SK-N-MC (cell line): ENCODE measurements around the gene LYRM7.

Source experiments
- DNase-seq: peaks from one replicate; pipeline ENCODE4 v3.0.0-alpha.2; 2011; ENCODE audit warnings: low read depth, low spot score
- H3K27ac ChIP-seq: fragments of 200-600 bp; sonication (generic); 2 replicates; pipeline ENCODE4 v1.5.1; 2016; ENCODE audit warnings: mixed run types
- H3K36me3 ChIP-seq: fragments of 200-600 bp; sonication (generic); 2 replicates; pipeline ENCODE4 v1.6.1; 2017; ENCODE audit warnings: antibody characterized with exemption, low read length, mixed read lengths; ENCODE audit not compliant: insufficient read depth
- H3K4me3 ChIP-seq: fragments of 200-600 bp; sonication (generic); 2 replicates; pipeline ENCODE4 v1.5.1; 2016
- H3K9ac ChIP-seq: fragments of 200-600 bp; sonication (generic); 2 replicates; pipeline ENCODE4 v1.8.0; 2017; ENCODE audit warnings: mixed run types, mixed read lengths; ENCODE audit not compliant: insufficient read length
- H3K9me3 ChIP-seq: fragments of 200-600 bp; sonication (generic); 2 replicates; pipeline ENCODE4 v1.6.1; 2017; ENCODE audit warnings: low read depth, mild to moderate bottlenecking, antibody characterized with exemption, low read length, moderate library complexity, mixed read lengths
- EZH2 ChIP-seq: fragments of 200-600 bp; sonication (generic); IDR thresholded peaks from one replicate; pipeline ENCODE4 v1.6.1; 2017; ENCODE audit warnings: antibody characterized with exemption
- FOXP2 ChIP-seq: optimal IDR thresholded peaks from 2 replicates; pipeline ENCODE3; 2011; ENCODE audit warnings: mild to moderate bottlenecking, moderate library complexity; ENCODE audit not compliant: insufficient read depth; ENCODE audit errors: extremely low read length, control extremely low read depth
- POLR2AphosphoS5 ChIP-seq: IDR thresholded peaks from 2 replicates; pipeline ENCODE4 v1.6.1; 2012; ENCODE audit warnings: mild to moderate bottlenecking, low read depth, low read length, borderline replicate concordance

The LYRM7 gene

DNA sequence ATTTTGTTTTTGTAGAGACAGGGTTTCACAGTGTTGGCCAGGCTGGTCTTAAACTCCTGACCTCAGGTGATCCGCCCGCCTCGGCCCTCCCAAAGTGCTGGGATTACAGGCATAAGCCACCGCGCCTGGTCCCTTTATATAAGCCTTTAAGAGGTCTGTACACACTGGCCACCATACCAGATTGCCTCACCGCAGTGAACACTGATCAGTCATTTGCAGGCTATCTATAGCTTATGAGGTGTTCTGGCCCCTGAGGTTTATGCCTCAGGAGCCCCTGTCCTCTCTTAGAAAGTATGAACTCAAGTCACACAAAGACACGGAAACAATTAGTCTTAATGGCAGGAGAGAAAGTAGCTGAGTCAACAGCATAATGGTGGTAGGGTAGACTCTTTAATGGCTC, 20.3 kb upstream of the LYRM7 start:
- H3K9ac ChIP-seq = no peak overlapping the region
- H3K27ac ChIP-seq = no peak overlapping the region
- H3K36me3 ChIP-seq = no peaks in the 10 kb centered on the region
- TF ChIP-seq EZH2 = no peak
- TF ChIP-seq POLR2AphosphoS5 = no peak
- TF ChIP-seq FOXP2 = no peak
- no peak for DNase-seq
- H3K4me3 ChIP-seq = no peak overlapping the region
- H3K9me3 ChIP-seq = no peaks in the 10 kb centered on the region

DNA sequence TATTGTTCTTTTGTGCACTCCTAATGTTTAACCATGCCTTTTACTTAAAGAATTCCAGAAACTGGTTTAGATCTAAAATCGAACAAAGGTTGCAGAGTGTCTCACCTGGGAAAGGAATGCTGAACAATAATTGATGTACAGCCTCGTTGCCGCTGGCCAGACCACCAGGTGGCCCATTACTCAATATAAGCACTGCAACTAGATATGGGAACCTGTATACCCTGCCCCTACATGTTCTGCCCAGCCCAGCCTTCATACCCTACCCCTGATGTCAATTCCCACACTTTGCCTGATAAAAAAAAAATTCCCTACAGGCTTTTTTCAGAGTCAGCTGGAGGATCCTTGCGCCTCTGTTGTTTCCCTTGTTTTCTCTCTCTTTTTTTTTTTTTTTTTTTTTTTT, 19.5 kb upstream of the LYRM7 start:
- Histone ChIP-seq H3K9me3 (no peaks in the 10 kb centered on the region), H3K36me3 (no peaks in the 10 kb centered on the region), H3K9ac (no peak overlapping the region), H3K27ac (no peak overlapping the region), H3K4me3 (no peak overlapping the region)
- TF ChIP-seq POLR2AphosphoS5 = no peak
- no peak for TF ChIP-seq EZH2
- no peak for TF ChIP-seq FOXP2
- DNase-seq = no peak

- TF ChIP-seq EZH2 = no peak
- TF ChIP-seq FOXP2 = no peak
- no peak for TF ChIP-seq POLR2AphosphoS5
- H3K36me3 ChIP-seq = peaks cover 49% of the 10 kb centered on the region
Measured at GRCh38 chr5:131156385-131156784, 14.4 kb upstream of the LYRM7 start.

DNA sequence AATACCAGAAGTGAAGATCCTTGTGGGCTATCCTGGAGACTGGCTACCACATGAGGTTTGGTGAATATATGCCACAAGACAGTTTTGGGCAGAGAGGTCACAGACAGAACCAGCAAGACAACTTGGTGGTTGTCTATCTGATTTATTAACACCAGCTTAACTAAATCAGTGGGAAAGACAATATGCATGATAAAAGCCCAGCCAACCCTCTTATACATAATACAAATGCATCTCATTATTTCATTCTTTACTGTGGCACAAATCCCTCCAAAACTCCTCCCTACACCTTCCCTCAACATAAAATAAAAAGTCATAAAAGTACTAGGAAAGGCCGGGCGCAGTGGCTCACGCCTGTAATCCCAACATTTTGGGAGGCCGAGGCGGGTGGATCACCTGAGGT, 13.8 kb upstream of the LYRM7 start:
- TF ChIP-seq POLR2AphosphoS5 = no peak
- no peak for TF ChIP-seq EZH2
- TF ChIP-seq FOXP2 = no peak
- Histone ChIP-seq H3K9ac (no peak overlapping the region), H3K4me3 (no peak overlapping the region), H3K9me3 (no peaks in the 10 kb centered on the region), H3K27ac (no peak overlapping the region; the same call in 1 of the 2 replicates), H3K36me3 (peaks cover 55% of the 10 kb centered on the region)
- DNase-seq = no peak

More at GRCh38 chr5:131156385-131156784, 14.4 kb upstream of the LYRM7 start:
- no peak overlapping the region for H3K9ac ChIP-seq
- H3K4me3 ChIP-seq = no peak overlapping the region
- H3K9me3 ChIP-seq = no peaks in the 10 kb centered on the region
- no peak overlapping the region for H3K27ac ChIP-seq
- DNase-seq = no peak

GRCh38 chr5:131160134-131160533, 10.6 kb upstream of the LYRM7 start:
- TF ChIP-seq EZH2 (no peak), FOXP2 (no peak), POLR2AphosphoS5 (no peak)
- peaks cover 72% of the 10 kb centered on the region for H3K36me3 ChIP-seq

DNA sequence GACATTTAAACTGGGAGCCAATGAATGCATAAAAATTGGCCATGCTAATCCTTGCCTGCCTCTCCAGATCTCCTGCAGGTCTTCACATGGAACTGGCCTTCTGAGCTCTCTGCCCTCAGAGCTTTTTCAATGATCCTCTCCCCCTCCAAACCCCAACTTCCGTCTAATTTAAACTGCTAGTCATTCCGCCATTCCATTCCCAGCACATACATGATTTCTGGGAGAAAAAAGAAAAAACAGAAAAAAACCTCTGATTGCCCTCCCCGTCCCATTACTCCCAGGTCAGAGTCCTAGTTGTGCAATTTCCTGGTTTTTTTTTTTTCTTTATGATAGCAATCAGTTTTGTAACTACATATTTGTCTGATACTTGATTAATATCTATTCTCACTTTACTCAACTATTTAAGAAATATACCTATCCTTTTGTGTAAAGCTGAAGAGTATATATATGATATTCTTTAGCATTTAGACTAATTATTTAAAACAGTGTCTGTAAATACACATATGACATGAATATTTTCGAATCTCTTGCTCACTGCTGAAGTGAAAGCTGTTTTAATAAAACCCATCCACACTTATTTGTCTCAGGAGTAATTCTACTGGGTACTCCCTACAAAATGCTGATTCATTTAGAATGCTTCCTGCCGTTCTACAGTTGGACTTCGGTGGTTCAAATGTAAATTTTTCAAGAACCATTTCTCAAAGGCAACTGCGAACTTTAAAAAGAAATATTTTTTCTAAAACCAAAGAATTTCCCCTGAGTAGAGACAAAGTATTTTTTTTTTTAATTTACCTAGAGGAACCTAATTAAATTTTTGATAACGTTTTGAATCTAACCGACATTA, 7.2 kb upstream of the LYRM7 start:
- peak overlapping the region; percentile 92 for H3K27ac ChIP-seq
- no peaks in the 10 kb centered on the region for H3K9me3 ChIP-seq
- peaks cover 52% of the 10 kb centered on the region for H3K36me3 ChIP-seq
- TF ChIP-seq FOXP2 (no peak), EZH2 (no peak), POLR2AphosphoS5 (no peak)
- peak overlapping the region; percentile 97 for H3K9ac ChIP-seq
- no peak for DNase-seq
- peak overlapping the region; percentile 87 for H3K4me3 ChIP-seq

More at GRCh38 chr5:131160134-131160533, 10.6 kb upstream of the LYRM7 start:
- Histone ChIP-seq H3K9ac (no peak overlapping the region), H3K9me3 (no peaks in the 10 kb centered on the region), H3K27ac (peak overlapping the region; percentile 61), H3K4me3 (no peak overlapping the region)
- DNase-seq = no peak

DNA sequence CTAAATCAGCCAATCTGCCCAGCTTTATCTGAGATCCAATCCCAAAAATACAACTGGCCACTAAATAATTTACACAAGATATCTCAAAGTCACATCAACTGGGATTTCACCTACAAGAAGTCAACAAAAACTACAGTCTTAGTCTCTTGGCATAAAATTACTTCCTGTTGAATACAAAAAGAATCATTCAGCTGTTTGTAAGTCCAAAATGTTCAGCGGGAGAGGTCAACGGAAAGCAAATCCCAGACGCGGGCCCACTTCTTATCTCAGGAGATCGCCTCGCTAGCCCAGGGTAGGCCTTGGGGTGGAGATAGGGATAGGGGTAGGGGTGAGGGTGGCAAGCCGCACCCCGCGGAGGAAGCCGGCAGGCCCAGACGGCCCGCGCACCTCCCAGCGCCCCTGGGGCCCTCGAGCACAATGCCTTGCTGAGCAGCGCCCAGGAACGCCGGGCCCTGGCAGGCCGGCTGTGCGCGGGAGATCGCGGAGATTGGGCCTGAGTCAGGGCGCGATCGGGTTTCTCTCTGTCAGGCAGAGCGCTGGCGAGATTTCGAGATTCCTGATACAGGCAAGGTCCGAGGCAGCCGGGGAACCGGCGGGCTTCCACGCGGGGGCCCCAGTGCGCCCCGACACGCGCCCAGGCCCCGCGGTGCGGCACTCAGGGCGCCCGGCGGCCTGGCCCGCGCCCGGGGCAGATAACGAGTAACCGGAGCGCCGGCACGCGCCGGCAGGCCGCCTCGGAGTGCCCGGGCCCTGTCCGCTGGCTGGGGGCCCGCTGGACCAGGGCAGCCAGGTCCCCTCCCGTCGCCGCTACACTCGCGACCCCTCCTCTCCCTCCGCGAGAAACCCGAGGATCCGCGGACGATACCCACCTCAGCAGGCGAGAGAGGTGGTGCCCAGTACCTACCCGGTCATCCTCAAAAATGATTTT, 6.3 kb upstream of the LYRM7 start:
- Histone ChIP-seq H3K9me3 (no peaks in the 10 kb centered on the region), H3K36me3 (peaks cover 42% of the 10 kb centered on the region), H3K9ac (peak overlapping the region; percentile 97), H3K27ac (peak overlapping the region; percentile 92), H3K4me3 (peak overlapping the region; percentile 87)
- TF ChIP-seq POLR2AphosphoS5 = 0 out of 2 replicates have a peak, but pooled peaks have one; percentile 2
- TF ChIP-seq EZH2 = no peak
- no peak for TF ChIP-seq FOXP2
- DNase-seq = no peak

DNA sequence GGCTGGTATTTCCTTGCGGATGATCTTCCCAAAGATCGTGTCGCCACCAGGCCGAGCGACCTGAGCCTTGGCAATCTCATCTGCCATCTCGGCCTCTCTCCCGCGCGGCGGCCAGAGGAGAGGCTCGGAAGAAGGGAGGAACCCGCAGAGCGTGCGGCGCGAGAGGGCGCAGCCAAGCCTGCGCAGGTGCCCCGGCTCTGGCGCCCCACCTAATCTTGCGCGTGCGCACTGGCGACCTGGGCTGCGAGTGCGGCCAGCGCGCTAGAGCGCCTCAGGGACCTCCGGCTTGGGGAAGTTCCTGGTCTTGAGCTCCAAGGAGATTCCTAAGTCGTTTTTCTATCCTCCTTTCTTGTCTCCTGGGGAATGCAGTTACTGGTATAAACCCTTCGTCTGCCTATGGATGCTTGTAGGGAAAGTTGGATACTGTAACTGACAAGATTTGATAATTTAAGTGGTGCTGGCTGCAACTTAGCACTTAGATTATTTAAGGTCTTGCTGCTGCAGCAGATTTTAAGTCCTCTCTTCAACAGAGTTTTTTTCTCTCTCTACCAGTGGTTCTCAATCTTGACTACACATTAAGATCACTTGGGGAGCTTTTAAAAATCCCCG, 5.5 kb upstream of the LYRM7 start, which contains the start of gene HINT1:
Gene HINT1 (minus strand): TSS at position 138 of the 609 bp plus-strand sequence. CDS start 51 bp downstream, at position 87.
- TF ChIP-seq POLR2AphosphoS5 (peak; percentile 92), FOXP2 (no peak), EZH2 (no peak)
- peak; percentile 66 for DNase-seq
- Histone ChIP-seq H3K9me3 (no peaks in the 10 kb centered on the region), H3K36me3 (peaks cover 34% of the 10 kb centered on the region), H3K9ac (peak within 1 kb of the TSS; percentile 97), H3K4me3 (peak within 1 kb of the TSS; percentile 87), H3K27ac (peak within 1 kb of the TSS; percentile 92)
